ENCODE data around the gene BICRA. TPM values are rescaled to one million over a fixed set of nuclear protein-coding genes. Genes with fewer than 3 reads are reported as not detected.

Gene BICRA
- total and polyA plus RNA-seq, 2 of the 4 experiments (the other 2 are of a cell fraction): 1.8 to 3.5 TPM

- peaks cover 11% of the 10 kb centered on the region for H3K27me3 ChIP-seq (ENCODE audit: control insufficient read depth, insufficient read depth, low read length)
- H2AK5ac ChIP-seq (ENCODE audit: low read depth, low read length): no peak overlapping the region
- no peak overlapping the region for H3K27ac ChIP-seq (ENCODE audit: insufficient read depth, low read length)
- H3K4me2 ChIP-seq (ENCODE audit: low read depth, low read length): no peak overlapping the region
- H3K9me1 ChIP-seq (ENCODE audit: insufficient read depth, low read length): no peaks in the 10 kb centered on the region
- dilution Hi-C loops (cut with HindIII; ENCODE audit: low sequenced_read_pairs, unreplicated experiment): no loop called here
- no peak overlapping the region for H2BK15ac ChIP-seq (ENCODE audit: low read depth, low read length)
- H2BK20ac ChIP-seq (ENCODE audit: low read depth, low read length): no peak overlapping the region
- H3K9me3 ChIP-seq (ENCODE audit: control insufficient read depth, insufficient read depth, low read length): no peaks in the 10 kb centered on the region
- in situ Hi-C loops (cut with MboI; ENCODE audit: low sequenced_read_pairs): no loop called here
- no peak overlapping the region for H2AK9ac ChIP-seq (replicated peaks; ENCODE audit: low read depth, low read length, poor library complexity)
- no peak overlapping the region for H2BK5ac ChIP-seq (ENCODE audit: low read depth, low read length, poor library complexity, severe bottlenecking)
- H3K4me3 ChIP-seq (ENCODE audit: insufficient read depth, low read depth, low read length): no peak overlapping the region
- DNase-seq (no peak), ATAC-seq (ENCODE audit: low read depth) (no peak)
- POLR2A ChIA-PET (ENCODE audit: unreplicated experiment): no interaction called here
- H4K5ac ChIP-seq (ENCODE audit: low read depth, low read length): no peak overlapping the region
- H3K36me3 ChIP-seq (ENCODE audit: control insufficient read depth, insufficient read depth, low read length): no peaks in the 10 kb centered on the region
- H4K20me1 ChIP-seq (ENCODE audit: insufficient read depth, low read length): no peaks in the 10 kb centered on the region
- no peak overlapping the region for H2BK120ac ChIP-seq (ENCODE audit: low read depth, low read length)
- H3K4ac ChIP-seq (ENCODE audit: low read depth, low read length): no peak overlapping the region
- no peaks in the 10 kb centered on the region for H3K79me1 ChIP-seq (ENCODE audit: low read depth in 1 of 2, low read length in 2 of 2)
- H4K91ac ChIP-seq (ENCODE audit: insufficient read depth, low read depth, low read length): no peak overlapping the region
- no peak overlapping the region for H3K18ac ChIP-seq (ENCODE audit: low read depth, low read length)
- no peak overlapping the region for H3K23ac ChIP-seq (ENCODE audit: low read depth, low read length)
- 60% methylated on average over 2 of the region's 9 CpGs; no CpG with 5 or more reads in 1 of the 2 experiments for WGBS, 2 experiments (ENCODE audit: extremely low coverage in 2 of 2, insufficient read length in 1 of 2)
- intact Hi-C loops (cut with micrococcal nuclease): no loop called here
- no peak overlapping the region for H3K9ac ChIP-seq (ENCODE audit: low read depth, low read length)
- no peak overlapping the region for H3K14ac ChIP-seq (replicated peaks; ENCODE audit: low read depth, low read length)
- H4K8ac ChIP-seq (ENCODE audit: low read depth in 2 of 2, low read length in 2 of 2): no peak overlapping the region
- no TSS peak for BruUV-seq (replicated peaks)
- CTCF ChIA-PET: interaction anchor here (0.5 kb wide), 1 partner anchor 11 kb away, joined by 3 read pairs; no protein-coding TSS in a partner anchor
- H2AFZ ChIP-seq (replicated peaks; ENCODE audit: low read length, poor library complexity): no peak overlapping the region
- H3K4me1 ChIP-seq (ENCODE audit: control insufficient read depth, insufficient read depth, low read length): no peaks in the 10 kb centered on the region
- TF ChIP-seq CEBPB (IDR thresholded peaks at IDR 0.05; ENCODE audit: low read depth, low read length) (no peak), NFE2L2 (IDR thresholded peaks at IDR 0.05; ENCODE audit: low read depth, low read length) (no peak), POLR2A (IDR thresholded peaks at IDR 0.05; ENCODE audit: low read depth, low read length) (no peak), MXI1 (IDR thresholded peaks at IDR 0.05; ENCODE audit: borderline replicate concordance, low read depth, low read length) (no peak), MAFK (IDR thresholded peaks at IDR 0.05; ENCODE audit: low read depth, low read length) (no peak)
- no peak overlapping the region for H3K56ac ChIP-seq (ENCODE audit: extremely low read depth, insufficient read depth, low read length)
These were observed 39.6 kb upstream of the BICRA start for GRCh38 chr19:47569331-47569730.
